ENCODE results near the gene SERPINE3.

GRCh38 chr13:51364404-51365008, 25.0 kb downstream of the SERPINE3 start:
- no peak for TF ChIP-seq POLR2A (IDR thresholded peaks at IDR 0.05; ENCODE audit: low read depth, low read length)
- TF ChIP-seq POLR2AphosphoS5 (IDR thresholded peaks at IDR 0.05; ENCODE audit: low read depth, low read length): no peak
- TF ChIP-seq TAF1 (IDR thresholded peaks at IDR 0.05; ENCODE audit: low read depth, low read length): no peak
- no peak for TF ChIP-seq SPI1 (IDR thresholded peaks at IDR 0.05; ENCODE audit: low read depth, low read length)
- TF ChIP-seq PAX5 (IDR thresholded peaks at IDR 0.05; ENCODE audit: insufficient read depth, low read length, severe bottlenecking): no peak
- no peak for TF ChIP-seq POU2F2 (IDR thresholded peaks at IDR 0.05; ENCODE audit: low read depth, low read length)

Measured in GM12891 (cell line).